Urinary bladder (tissue), 4 donors: ENCODE measurements around the gene LRRC27. TPM values are rescaled to one million over a fixed set of nuclear protein-coding genes. Genes with fewer than 3 reads are reported as not detected.
"Not testable (repeated sequence)": the region's sequence is repeated elsewhere in the genome, so short reads cannot be mapped to it uniquely, and the experiment has no call there.

Source experiments
- DNase-seq: peaks from one replicate; pipeline ENCODE4 v3.0.0-alpha.2; 2015; ENCODE audit errors: extremely low spot score
- H3K27ac ChIP-seq: one replicate; pipeline ENCODE4 v1.5.1; 2013; ENCODE audit warnings: low read depth, mild to moderate bottlenecking, moderate library complexity
- H3K36me3 ChIP-seq: one replicate; pipeline ENCODE4 v1.6.1; 2013; ENCODE audit warnings: mild to moderate bottlenecking, moderate library complexity; ENCODE audit not compliant: insufficient read depth
- H3K4me1 ChIP-seq: one replicate; pipeline ENCODE4 v1.6.1; 2013; ENCODE audit warnings: mild to moderate bottlenecking, moderate library complexity; ENCODE audit not compliant: insufficient read depth
- H3K4me3 ChIP-seq: one replicate; pipeline ENCODE4 v1.5.1; 2013; ENCODE audit warnings: low read depth, low read length
- WGBS: extraction: QIAGEN DNeasy Blood & Tissue Kit; methylation state at CpG from one replicate; pipeline ENCODE4 v1.1.7; 2013; 5-methylcytosine and 5-hydroxymethylcytosine counted together
- polyA plus RNA-seq: library from polyadenylated mRNA; stranded (reverse); fragments of 200-250 nt; gene quantifications from one replicate; pipeline ENCODE4 v1.2.3, GENCODE V29; 2013
- total RNA-seq: library from RNA; depleted of rRNA; stranded (reverse); fragments of >200 nt; gene quantifications from one replicate; pipeline ENCODE4 v1.2.3, GENCODE V29; 2014
- donor health status: healthy with polysubstance abuse.
- donor health status: healthy.

LRRC27 gene
- total and polyA plus RNA-seq, 2 donors = 6.5 to 13.2 TPM

- no peaks in the 10 kb centered on the region for H3K4me1 ChIP-seq
- no peak for DNase-seq
- H3K4me3 ChIP-seq = peak overlapping the region; percentile 53
- 11% methylated on average over 16 of the region's 16 CpGs for WGBS
- H3K27ac ChIP-seq = no peak overlapping the region
- H3K36me3 ChIP-seq = no peaks in the 10 kb centered on the region
Measured at GRCh38 chr10:132332433-132332754, 401 bp downstream of the LRRC27 start.

GRCh38 chr10:132333386-132333785, 1.4 kb downstream of the LRRC27 start:
- Histone ChIP-seq H3K4me3 (no peak overlapping the region), H3K36me3 (no peaks in the 10 kb centered on the region), H3K27ac (no peak overlapping the region), H3K4me1 (no peaks in the 10 kb centered on the region)
- WGBS = 84% methylated on average over 7 of the region's 7 CpGs
- no peak for DNase-seq

GRCh38 chr10:132334631-132335188, 2.7 kb downstream of the LRRC27 start:
- 93% methylated on average over 4 of the region's 4 CpGs for WGBS
- Histone ChIP-seq H3K27ac (no peak overlapping the region), H3K4me1 (no peaks in the 10 kb centered on the region), H3K36me3 (no peaks in the 10 kb centered on the region), H3K4me3 (no peak overlapping the region)
- no peak for DNase-seq

- Histone ChIP-seq H3K4me1 (no peaks in the 10 kb centered on the region), H3K4me3 (no peak overlapping the region), H3K36me3 (no peaks in the 10 kb centered on the region), H3K27ac (no peak overlapping the region)
- WGBS = 78% methylated on average over 14 of the region's 14 CpGs
- DNase-seq = no peak
Measured at GRCh38 chr10:132335189-132336063, 3.4 kb downstream of the LRRC27 start.

- whole genome bisulfite sequencing = 55% methylated on average over 11 of the region's 11 CpGs
- DNase-seq = no peak
- no peak overlapping the region for H3K27ac ChIP-seq
- no peaks in the 10 kb centered on the region for H3K4me1 ChIP-seq
- H3K36me3 ChIP-seq = no peaks in the 10 kb centered on the region
- H3K4me3 ChIP-seq = no peak overlapping the region
Measured at GRCh38 chr10:132336064-132336746, 4.2 kb downstream of the LRRC27 start.

- no peaks in the 10 kb centered on the region for H3K36me3 ChIP-seq
- DNase-seq = no peak
- H3K4me3 ChIP-seq = peak overlapping the region; percentile 21
- no peak overlapping the region for H3K27ac ChIP-seq
- WGBS = 64% methylated on average over 19 of the region's 19 CpGs
- H3K4me1 ChIP-seq = no peaks in the 10 kb centered on the region
Measured at GRCh38 chr10:132336919-132337407, 5.0 kb downstream of the LRRC27 start.

GRCh38 chr10:132337854-132338253, 5.9 kb downstream of the LRRC27 start:
- not testable (repeated sequence) for H3K4me1 ChIP-seq, H3K4me3 ChIP-seq, H3K27ac ChIP-seq, H3K36me3 ChIP-seq, DNase-seq
- WGBS = 96% methylated on average over 7 of the region's 7 CpGs

GRCh38 chr10:132338876-132339275, 6.9 kb downstream of the LRRC27 start:
- H3K4me1 ChIP-seq = no peaks in the 10 kb centered on the region
- no peaks in the 10 kb centered on the region for H3K36me3 ChIP-seq
- WGBS = 93% methylated on average over 10 of the region's 10 CpGs
- H3K4me3 ChIP-seq = no peak overlapping the region
- no peak for DNase-seq
- no peak overlapping the region for H3K27ac ChIP-seq

GRCh38 chr10:132339276-132339675, 7.3 kb downstream of the LRRC27 start:
- no peak for DNase-seq
- no peaks in the 10 kb centered on the region for H3K36me3 ChIP-seq
- no peak overlapping the region for H3K27ac ChIP-seq
- no peaks in the 10 kb centered on the region for H3K4me1 ChIP-seq
- 94% methylated on average over 11 of the region's 11 CpGs for WGBS
- H3K4me3 ChIP-seq = no peak overlapping the region

GRCh38 chr10:132341017-132341416, 9.0 kb downstream of the LRRC27 start:
- Histone ChIP-seq H3K4me3 (no peak overlapping the region), H3K4me1 (no peaks in the 10 kb centered on the region), H3K27ac (no peak overlapping the region), H3K36me3 (no peaks in the 10 kb centered on the region)
- WGBS = 95% methylated on average over 6 of the region's 6 CpGs
- DNase-seq = no peak

- no peak for DNase-seq
- 95% methylated on average over 4 of the region's 4 CpGs for WGBS
- Histone ChIP-seq H3K27ac (no peak overlapping the region), H3K4me1 (no peaks in the 10 kb centered on the region), H3K4me3 (no peak overlapping the region), H3K36me3 (no peaks in the 10 kb centered on the region)
Measured at GRCh38 chr10:132341781-132342180, 9.8 kb downstream of the LRRC27 start.

- Histone ChIP-seq H3K4me3 (no peak overlapping the region), H3K27ac (no peak overlapping the region), H3K36me3 (no peaks in the 10 kb centered on the region), H3K4me1 (no peaks in the 10 kb centered on the region)
- 97% methylated on average over 7 of the region's 7 CpGs for WGBS
- no peak for DNase-seq
Measured at GRCh38 chr10:132342553-132342952, 10.6 kb downstream of the LRRC27 start.

- WGBS = 84% methylated on average over 6 of the region's 6 CpGs
- H3K4me3 ChIP-seq = no peak overlapping the region
Measured at GRCh38 chr10:132344386-132344785, 12.4 kb downstream of the LRRC27 start.

GRCh38 chr10:132345345-132345744, 13.4 kb downstream of the LRRC27 start:
- Histone ChIP-seq H3K36me3 (no peaks in the 10 kb centered on the region), H3K4me1 (no peaks in the 10 kb centered on the region), H3K27ac (no peak overlapping the region), H3K4me3 (no peak overlapping the region)
- 92% methylated on average over 7 of the region's 7 CpGs for WGBS
- no peak for DNase-seq

More at GRCh38 chr10:132344386-132344785, 12.4 kb downstream of the LRRC27 start:
- Histone ChIP-seq H3K4me1 (no peaks in the 10 kb centered on the region), H3K36me3 (no peaks in the 10 kb centered on the region), H3K27ac (no peak overlapping the region)
- no peak for DNase-seq
